ENCODE data around the gene SOS1.

The SOS1 gene

DNA sequence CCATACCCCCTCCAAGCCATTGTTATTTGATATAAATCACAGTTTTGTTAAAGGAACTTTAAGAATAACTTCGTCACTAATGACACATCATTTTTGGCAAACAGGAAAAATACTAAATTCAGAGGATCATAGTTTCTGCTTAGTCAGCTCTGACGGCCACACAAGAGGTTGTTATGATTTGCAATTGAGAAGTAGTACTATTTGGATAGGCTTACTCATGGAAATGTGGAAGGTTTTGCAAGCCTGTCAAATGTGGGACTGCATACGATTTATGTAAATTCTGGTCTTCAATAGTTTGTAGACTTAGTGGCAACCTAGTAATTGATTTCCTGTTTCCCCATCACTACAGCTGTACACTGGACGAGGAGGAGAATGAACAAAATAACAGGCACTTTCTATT is 123.1 kb downstream of the SOS1 start:
- Histone ChIP-seq H3K27ac (ENCODE audit: low read depth, low read length, severe bottlenecking) (no peak overlapping the region), H3K4me3 (ENCODE audit: extremely low read depth, insufficient read depth, low read length, poor library complexity, severe bottlenecking) (no peak overlapping the region), H3K4me1 (ENCODE audit: control insufficient read depth, insufficient read depth, low read length, poor library complexity, severe bottlenecking) (no peaks in the 10 kb centered on the region), H3K36me3 (ENCODE audit: control insufficient read depth, insufficient read depth, low read length) (peaks cover 43% of the 10 kb centered on the region), H3K9me3 (ENCODE audit: control insufficient read depth, low read length) (no peaks in the 10 kb centered on the region)
- WGBS, 2 experiments (ENCODE audit: insufficient coverage in 2 of 2), result 79 to 82% methylated on average over 1 to 2 of the region's 4 CpGs

DNA sequence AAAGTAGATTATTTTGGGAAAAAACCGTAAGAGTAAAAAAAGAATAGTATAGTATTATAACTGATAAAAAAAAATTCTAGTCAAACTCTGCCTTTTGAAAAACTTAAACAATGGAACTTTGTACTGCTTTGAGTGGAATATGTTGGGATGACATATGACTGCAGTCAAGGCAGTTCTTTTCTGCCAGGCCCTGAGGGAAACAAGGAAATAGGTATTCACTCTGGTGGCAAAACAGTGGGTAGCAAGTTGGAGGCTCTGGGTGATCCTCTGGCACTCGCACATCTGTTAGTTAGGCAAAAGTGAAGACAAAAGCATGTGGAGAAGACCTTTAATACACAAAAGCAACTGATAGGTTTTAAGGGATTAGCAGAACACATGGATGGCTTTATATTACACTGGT is 129.0 kb downstream of the SOS1 start:
- Histone ChIP-seq H3K27ac (ENCODE audit: low read depth, low read length, severe bottlenecking) (no peak overlapping the region), H3K36me3 (ENCODE audit: control insufficient read depth, insufficient read depth, low read length) (peaks cover 27% of the 10 kb centered on the region), H3K4me1 (ENCODE audit: control insufficient read depth, insufficient read depth, low read length, poor library complexity, severe bottlenecking) (no peaks in the 10 kb centered on the region), H3K4me3 (ENCODE audit: extremely low read depth, insufficient read depth, low read length, poor library complexity, severe bottlenecking) (no peak overlapping the region), H3K9me3 (ENCODE audit: control insufficient read depth, low read length) (no peaks in the 10 kb centered on the region)
- WGBS, 2 experiments (ENCODE audit: insufficient coverage in 2 of 2), result 83% methylated on average over 1 of the region's 2 CpGs; no CpG with 5 or more reads in 1 of the 2 experiments

DNA sequence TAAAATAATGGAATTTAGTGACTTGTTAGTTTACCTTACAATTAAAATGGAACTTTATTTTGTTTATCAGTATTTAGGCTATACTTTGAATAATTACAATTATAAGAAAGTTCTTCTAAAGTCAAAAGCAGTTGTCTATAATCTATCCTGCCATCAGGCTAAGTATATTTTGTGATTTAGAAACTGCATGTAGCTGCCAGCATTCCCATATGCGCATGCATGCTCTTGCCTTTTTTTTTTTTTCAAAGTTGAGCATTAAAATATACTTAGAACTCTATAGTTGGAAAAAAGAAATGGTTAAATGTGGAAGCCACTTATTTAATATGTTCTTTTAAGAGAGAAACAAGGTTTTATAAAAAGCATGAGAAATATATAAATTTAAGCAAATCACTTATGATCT is 132.1 kb downstream of the SOS1 start:
- Histone ChIP-seq H3K9me3 (ENCODE audit: control insufficient read depth, low read length) (no peaks in the 10 kb centered on the region), H3K36me3 (ENCODE audit: control insufficient read depth, insufficient read depth, low read length) (peaks cover 29% of the 10 kb centered on the region), H3K4me3 (ENCODE audit: extremely low read depth, insufficient read depth, low read length, poor library complexity, severe bottlenecking) (no peak overlapping the region), H3K4me1 (ENCODE audit: control insufficient read depth, insufficient read depth, low read length, poor library complexity, severe bottlenecking) (no peaks in the 10 kb centered on the region), H3K27ac (ENCODE audit: low read depth, low read length, severe bottlenecking) (no peak overlapping the region)
- no CpG with 5 or more reads among the region's 1 CpG for WGBS, 2 experiments (ENCODE audit: insufficient coverage in 2 of 2)

DNA sequence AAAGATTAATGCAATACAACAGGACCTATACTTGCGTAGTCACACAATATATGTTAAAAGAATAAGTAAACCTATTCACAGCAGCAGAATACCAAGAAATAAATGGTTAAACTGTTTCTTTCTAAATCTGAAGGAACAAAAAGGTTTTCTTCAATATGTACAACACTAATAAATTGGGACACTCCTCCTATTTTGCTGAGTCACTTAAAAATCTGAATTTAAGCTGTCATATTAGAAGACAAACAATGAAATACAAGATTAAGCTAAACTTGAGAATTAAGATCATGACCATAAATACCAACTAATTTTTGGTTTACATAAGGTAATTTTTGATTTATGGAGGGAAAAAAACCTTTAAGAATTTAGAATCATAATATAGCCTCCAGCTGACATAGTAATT is 138.4 kb downstream of the SOS1 start:
- Histone ChIP-seq H3K27ac (ENCODE audit: low read depth, low read length, severe bottlenecking) (no peak overlapping the region), H3K4me3 (ENCODE audit: extremely low read depth, insufficient read depth, low read length, poor library complexity, severe bottlenecking) (no peak overlapping the region), H3K36me3 (ENCODE audit: control insufficient read depth, insufficient read depth, low read length) (peaks cover 27% of the 10 kb centered on the region), H3K4me1 (ENCODE audit: control insufficient read depth, insufficient read depth, low read length, poor library complexity, severe bottlenecking) (no peaks in the 10 kb centered on the region), H3K9me3 (ENCODE audit: control insufficient read depth, low read length) (no peaks in the 10 kb centered on the region)
- WGBS, 2 experiments (ENCODE audit: insufficient coverage in 2 of 2), result no CpG with 5 or more reads among the region's 1 CpG

DNA sequence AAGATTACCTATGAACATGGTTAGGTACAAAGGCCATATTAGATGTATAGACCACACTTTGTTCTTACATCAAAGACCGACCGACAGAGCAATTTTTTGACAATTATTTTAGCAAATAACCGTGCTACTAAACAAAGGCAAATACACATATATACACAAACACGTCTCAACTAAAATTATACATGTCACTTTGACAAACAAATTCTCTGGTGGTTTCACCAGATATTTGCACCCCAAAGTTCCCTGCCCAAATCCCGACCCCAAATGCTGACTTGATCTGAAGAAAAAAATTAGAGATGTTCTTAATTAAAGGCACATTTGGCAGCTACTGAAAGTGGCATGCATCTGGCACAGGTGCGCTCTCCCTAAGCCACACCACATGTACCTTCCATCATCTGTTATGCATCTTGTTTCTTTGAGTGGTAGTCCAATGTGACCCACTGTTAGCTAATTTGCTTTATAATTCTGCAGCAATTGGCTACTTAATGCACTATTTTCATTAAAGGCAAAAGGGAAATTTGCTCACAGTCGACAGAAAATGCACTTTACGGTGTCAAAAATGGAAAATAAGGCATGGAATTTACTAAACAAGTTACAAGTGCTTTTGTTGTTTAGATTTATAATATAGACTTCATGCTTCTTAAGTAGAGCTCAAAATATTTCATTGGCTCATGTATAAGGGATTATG is 139.0 kb downstream of the SOS1 start:
- Histone ChIP-seq H3K4me3 (ENCODE audit: extremely low read depth, insufficient read depth, low read length, poor library complexity, severe bottlenecking) (no peak overlapping the region), H3K27ac (ENCODE audit: low read depth, low read length, severe bottlenecking) (no peak overlapping the region), H3K9me3 (ENCODE audit: control insufficient read depth, low read length) (no peaks in the 10 kb centered on the region), H3K4me1 (ENCODE audit: control insufficient read depth, insufficient read depth, low read length, poor library complexity, severe bottlenecking) (no peaks in the 10 kb centered on the region), H3K36me3 (ENCODE audit: control insufficient read depth, insufficient read depth, low read length) (peaks cover 27% of the 10 kb centered on the region)
- WGBS, 2 experiments (ENCODE audit: insufficient coverage in 2 of 2), result 96 to 98% methylated on average over 4 to 7 of the region's 8 CpGs

DNA sequence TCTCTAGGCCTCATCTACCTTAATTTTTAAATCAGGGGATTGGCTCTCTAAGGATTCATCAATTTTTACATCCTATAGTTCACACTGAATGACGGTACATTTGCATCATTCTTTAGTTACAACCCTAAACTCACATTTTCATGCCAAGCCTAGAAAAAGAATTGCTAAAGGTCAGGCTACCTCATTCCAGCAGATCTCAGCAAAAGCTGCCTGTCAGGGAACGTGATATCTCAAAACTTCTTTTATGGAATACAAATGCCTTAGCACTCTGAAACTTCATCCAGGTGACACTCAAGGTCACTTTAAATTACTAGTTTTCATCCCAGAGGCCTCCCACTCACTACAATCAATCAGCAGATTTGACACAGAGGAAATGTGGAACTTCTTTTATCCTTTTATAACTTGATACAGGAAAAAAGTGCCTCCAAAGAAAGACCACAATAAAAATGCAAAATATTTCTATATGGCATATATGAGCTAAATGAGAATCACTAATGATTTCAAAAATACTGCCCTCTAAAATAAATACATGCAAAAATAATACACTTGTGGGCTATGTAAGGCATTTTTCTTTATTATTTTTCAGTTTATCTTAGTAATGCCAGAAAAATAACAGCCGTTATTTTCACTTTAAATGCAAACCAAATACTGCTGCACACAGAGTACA is 139.7 kb downstream of the SOS1 start:
- Histone ChIP-seq H3K4me1 (ENCODE audit: control insufficient read depth, insufficient read depth, low read length, poor library complexity, severe bottlenecking) (no peaks in the 10 kb centered on the region), H3K4me3 (ENCODE audit: extremely low read depth, insufficient read depth, low read length, poor library complexity, severe bottlenecking) (no peak overlapping the region), H3K36me3 (ENCODE audit: control insufficient read depth, insufficient read depth, low read length) (peaks cover 23% of the 10 kb centered on the region), H3K9me3 (ENCODE audit: control insufficient read depth, low read length) (no peaks in the 10 kb centered on the region), H3K27ac (ENCODE audit: low read depth, low read length, severe bottlenecking) (no peak overlapping the region)
- WGBS, 2 experiments (ENCODE audit: insufficient coverage in 2 of 2), result 83 to 92% methylated on average over 2 of the region's 3 CpGs

DNA sequence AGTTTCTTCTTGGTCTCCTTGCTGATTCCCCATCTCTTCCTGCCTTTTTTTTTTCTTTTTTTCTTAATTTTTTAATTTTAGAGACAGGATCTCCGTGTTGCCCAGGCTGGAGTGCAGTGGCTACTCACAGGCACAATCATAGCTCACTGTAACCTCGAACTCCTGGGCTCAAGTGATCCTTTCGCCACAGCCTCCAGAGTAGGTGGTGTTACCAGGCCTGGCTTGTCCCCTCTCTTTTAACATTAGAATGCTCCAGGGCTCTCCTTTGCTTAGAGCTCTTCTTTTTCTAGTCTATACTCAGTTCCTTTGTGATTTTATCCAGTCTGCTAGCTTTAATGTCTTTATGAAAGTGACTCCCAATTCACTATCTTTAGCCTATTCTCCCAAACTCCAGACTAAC is 141.9 kb downstream of the SOS1 start:
- no peak overlapping the region for H3K27ac ChIP-seq (ENCODE audit: low read depth, low read length, severe bottlenecking)
- no peaks in the 10 kb centered on the region for H3K9me3 ChIP-seq (ENCODE audit: control insufficient read depth, low read length)
- no peak overlapping the region for H3K4me3 ChIP-seq (ENCODE audit: extremely low read depth, insufficient read depth, low read length, poor library complexity, severe bottlenecking)
- 97 to 100% methylated on average over 2 to 3 of the region's 3 CpGs for WGBS, 2 experiments (ENCODE audit: insufficient coverage in 2 of 2)
- H3K36me3 ChIP-seq (ENCODE audit: control insufficient read depth, insufficient read depth, low read length), result peaks cover 7% of the 10 kb centered on the region
- H3K4me1 ChIP-seq (ENCODE audit: control insufficient read depth, insufficient read depth, low read length, poor library complexity, severe bottlenecking), result no peaks in the 10 kb centered on the region

DNA sequence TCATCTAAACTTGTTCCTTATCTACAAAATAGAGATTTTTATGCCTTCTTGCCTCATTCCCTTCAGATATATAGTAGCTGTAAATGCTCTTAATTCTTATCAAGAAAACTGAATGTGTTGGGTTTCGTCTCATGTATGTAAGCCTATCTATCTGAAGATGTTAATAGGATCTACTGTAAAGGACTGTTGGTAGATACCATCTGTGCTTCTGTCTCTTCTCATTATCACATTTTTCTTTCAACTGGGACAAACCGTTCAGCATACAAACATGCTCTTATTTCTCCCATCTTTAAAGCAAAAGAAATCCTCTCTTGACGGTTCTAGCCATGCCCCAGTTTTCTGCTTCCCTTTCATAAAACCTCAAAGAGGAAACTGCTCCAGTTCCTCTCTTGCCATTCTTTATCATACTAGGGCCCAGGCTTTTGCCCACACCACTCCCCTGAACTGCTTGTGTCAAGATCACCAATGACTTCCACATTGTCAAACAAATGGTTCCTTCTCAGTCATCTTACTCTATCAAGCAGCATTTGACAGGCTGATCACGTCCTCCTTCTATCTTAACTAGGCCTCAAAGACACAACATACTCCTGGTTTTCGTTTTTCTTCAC is 142.5 kb downstream of the SOS1 start:
- 84 to 92% methylated on average over 4 of the region's 5 CpGs for WGBS, 2 experiments (ENCODE audit: insufficient coverage in 2 of 2)
- Histone ChIP-seq H3K4me1 (ENCODE audit: control insufficient read depth, insufficient read depth, low read length, poor library complexity, severe bottlenecking) (no peaks in the 10 kb centered on the region), H3K4me3 (ENCODE audit: extremely low read depth, insufficient read depth, low read length, poor library complexity, severe bottlenecking) (no peak overlapping the region), H3K9me3 (ENCODE audit: control insufficient read depth, low read length) (no peaks in the 10 kb centered on the region), H3K27ac (ENCODE audit: low read depth, low read length, severe bottlenecking) (no peak overlapping the region), H3K36me3 (ENCODE audit: control insufficient read depth, insufficient read depth, low read length) (peaks cover 3% of the 10 kb centered on the region)

DNA sequence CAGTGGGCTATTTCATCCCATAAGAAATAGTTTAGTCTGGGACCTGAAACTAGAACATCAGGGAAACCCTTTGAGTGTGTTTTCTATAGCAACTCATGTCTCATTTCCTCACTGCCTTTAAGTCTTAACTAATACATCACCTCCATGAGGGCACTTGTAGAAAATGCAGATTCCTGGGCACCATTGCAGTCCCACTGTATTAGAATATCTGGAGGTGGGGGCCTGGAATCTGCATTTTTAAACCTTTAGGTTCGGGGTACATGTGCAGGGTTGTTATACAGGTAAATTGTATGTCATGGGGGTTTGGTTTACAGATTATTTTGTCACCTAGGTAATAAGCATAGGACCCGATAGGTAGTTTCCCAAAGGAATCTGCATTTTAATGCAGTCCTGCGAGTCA is 143.8 kb downstream of the SOS1 start:
- H3K4me1 ChIP-seq (ENCODE audit: control insufficient read depth, insufficient read depth, low read length, poor library complexity, severe bottlenecking), result no peaks in the 10 kb centered on the region
- H3K27ac ChIP-seq (ENCODE audit: low read depth, low read length, severe bottlenecking), result no peak overlapping the region
- WGBS, 2 experiments (ENCODE audit: insufficient coverage in 2 of 2), result 75 to 100% methylated on average over 1 of the region's 3 CpGs
- no peak overlapping the region for H3K4me3 ChIP-seq (ENCODE audit: extremely low read depth, insufficient read depth, low read length, poor library complexity, severe bottlenecking)
- H3K36me3 ChIP-seq (ENCODE audit: control insufficient read depth, insufficient read depth, low read length), result no peaks in the 10 kb centered on the region
- H3K9me3 ChIP-seq (ENCODE audit: control insufficient read depth, low read length), result no peaks in the 10 kb centered on the region

DNA sequence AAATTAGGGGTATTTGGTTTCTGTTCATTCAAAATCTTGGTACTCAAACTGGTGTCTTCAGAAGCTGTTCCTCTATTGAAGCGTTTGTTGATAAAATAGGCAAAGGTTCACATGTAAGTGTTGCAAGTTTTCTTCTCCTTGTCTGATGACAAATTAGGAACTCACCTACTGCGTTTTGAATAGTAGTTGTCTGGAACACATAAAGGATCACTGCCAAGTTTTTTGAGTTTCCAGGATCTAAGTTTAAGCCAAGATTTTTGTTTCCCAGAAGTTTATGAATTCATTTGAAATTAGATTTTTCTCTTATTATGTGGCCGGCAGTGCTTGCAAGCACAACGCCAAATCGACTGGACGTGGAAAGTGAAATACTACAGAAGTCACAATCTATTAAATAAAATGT is 145.8 kb downstream of the SOS1 start:
- no peaks in the 10 kb centered on the region for H3K9me3 ChIP-seq (ENCODE audit: control insufficient read depth, low read length)
- 94 to 100% methylated on average over 2 of the region's 6 CpGs for WGBS, 2 experiments (ENCODE audit: insufficient coverage in 2 of 2)
- no peaks in the 10 kb centered on the region for H3K4me1 ChIP-seq (ENCODE audit: control insufficient read depth, insufficient read depth, low read length, poor library complexity, severe bottlenecking)
- H3K4me3 ChIP-seq (ENCODE audit: extremely low read depth, insufficient read depth, low read length, poor library complexity, severe bottlenecking), result no peak overlapping the region
- no peak overlapping the region for H3K27ac ChIP-seq (ENCODE audit: low read depth, low read length, severe bottlenecking)
- no peaks in the 10 kb centered on the region for H3K36me3 ChIP-seq (ENCODE audit: control insufficient read depth, insufficient read depth, low read length)

DNA sequence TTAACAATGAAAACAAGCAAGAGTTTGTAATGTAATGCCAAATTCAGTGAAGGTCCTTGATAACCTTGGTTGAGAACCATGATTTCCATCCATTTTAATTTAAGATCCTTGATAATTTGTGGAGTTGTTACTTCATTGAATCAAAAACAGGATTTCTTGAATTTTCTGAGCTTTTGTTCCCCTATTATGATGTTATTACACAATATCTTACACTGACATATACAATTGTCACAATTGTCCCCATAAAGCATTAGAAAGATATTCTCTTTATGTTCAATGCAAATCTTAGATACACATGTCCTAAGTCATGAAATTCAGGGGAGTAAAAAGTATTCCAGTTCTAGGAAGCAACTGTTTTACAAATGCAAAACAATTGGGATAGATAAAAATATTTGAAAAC is 147.6 kb downstream of the SOS1 start:
- Histone ChIP-seq H3K36me3 (ENCODE audit: control insufficient read depth, insufficient read depth, low read length) (no peaks in the 10 kb centered on the region), H3K9me3 (ENCODE audit: control insufficient read depth, low read length) (no peaks in the 10 kb centered on the region), H3K4me3 (ENCODE audit: extremely low read depth, insufficient read depth, low read length, poor library complexity, severe bottlenecking) (no peak overlapping the region), H3K4me1 (ENCODE audit: control insufficient read depth, insufficient read depth, low read length, poor library complexity, severe bottlenecking) (no peaks in the 10 kb centered on the region), H3K27ac (ENCODE audit: low read depth, low read length, severe bottlenecking) (no peak overlapping the region)
